ENCODE measurements around the gene FAF2. TPM values are rescaled to one million over a fixed set of nuclear protein-coding genes. Genes with fewer than 3 reads are reported as not detected.
"Not testable (repeated sequence)": the region's sequence is repeated elsewhere in the genome, so short reads cannot be mapped to it uniquely, and the experiment has no call there.

FAF2 gene
- total and polyA plus RNA-seq, 7 experiments from 2014 or later, result 11.8 to 43.2 (median 30.9) TPM

- H3K27me3 ChIP-seq (ENCODE audit: control insufficient read depth in 2 of 2, insufficient read depth in 2 of 2, low read length in 2 of 2), result no peaks in the 10 kb centered on the region
- intact Hi-C loops (cut with micrococcal nuclease), result no loop called here
- Mint-ChIP-seq H3K9me3 (peaks cover 0 to 2% (median 0%) of the 10 kb centered on the region in 11 donors), H3K27me3 (peaks cover 0 to 12% (median 0%) of the 10 kb centered on the region in 5 donors), H3K36me3 (peaks cover 0 to 3% (median 0%) of the 10 kb centered on the region in 5 donors), H3K4me1 (peaks cover 7 to 13% (median 9%) of the 10 kb centered on the region in 7 donors), H3K27ac (no peak overlapping the region), H3K4me3 (no peak overlapping the region)
- ChIA-PET POLR2A (interaction anchor here (0.9 kb wide), 1 partner anchor 9 kb away, joined by 3 read pairs; the partner anchor contains the start of gene FAF2), CTCF (interaction anchor here (0.7 kb wide), 1 partner anchor 92 kb away, joined by 7 read pairs; no protein-coding TSS in a partner anchor)
- no peak for DNase-seq
- no peaks in the 10 kb centered on the region for H3K9me3 ChIP-seq (ENCODE audit: control insufficient read depth in 2 of 3, low read length in 3 of 3)
- ATAC-seq, result no peak
- H3K36me3 ChIP-seq (ENCODE audit: control insufficient read depth in 2 of 3, insufficient read depth in 3 of 3, low read length in 3 of 3), result no peaks in the 10 kb centered on the region
- no peak overlapping the region for H3K4me3 ChIP-seq (ENCODE audit: low read length)
- no peak overlapping the region for H3K27ac ChIP-seq (ENCODE audit: low read depth, low read length)
- peaks cover 0 to 5% of the 10 kb centered on the region in 2 donors for H3K4me1 ChIP-seq (ENCODE audit: control insufficient read depth in 2 of 2, insufficient read depth in 2 of 2, low read length in 2 of 2)
Measured at GRCh38 chr5:176438959-176439757, 9.0 kb upstream of the FAF2 start.

GRCh38 chr5:176440927-176441706 is 7.1 kb upstream of the FAF2 start:
- ChIA-PET POLR2A (no interaction called here), CTCF (no interaction called here)
- Mint-ChIP-seq H3K27me3 (peaks cover 0 to 12% (median 0%) of the 10 kb centered on the region in 5 donors), H3K36me3 (peaks cover 0 to 3% (median 0%) of the 10 kb centered on the region in 5 donors), H3K4me1 (peaks cover 7 to 19% (median 9%) of the 10 kb centered on the region in 7 donors), H3K9me3 (peaks cover 0 to 2% (median 0%) of the 10 kb centered on the region in 11 donors), H3K27ac (peak overlapping the region in 1 of 9 donors; percentile 42), H3K4me3 (no peak overlapping the region)
- Histone ChIP-seq H3K4me1 (ENCODE audit: control insufficient read depth in 2 of 2, insufficient read depth in 2 of 2, low read length in 2 of 2) (peaks cover 0 to 5% of the 10 kb centered on the region in 2 donors), H3K9me3 (ENCODE audit: control insufficient read depth in 2 of 3, low read length in 3 of 3) (no peaks in the 10 kb centered on the region), H3K36me3 (ENCODE audit: control insufficient read depth in 2 of 3, insufficient read depth in 3 of 3, low read length in 3 of 3) (no peaks in the 10 kb centered on the region), H3K4me3 (ENCODE audit: low read length) (no peak overlapping the region), H3K27ac (ENCODE audit: low read depth, low read length) (no peak overlapping the region), H3K27me3 (ENCODE audit: control insufficient read depth in 2 of 2, insufficient read depth in 2 of 2, low read length in 2 of 2) (no peaks in the 10 kb centered on the region)
- intact Hi-C loops (cut with micrococcal nuclease), result loop anchor here in 1 of 2 donors (10.0 kb wide), 1 partner anchor 916 kb away; no protein-coding TSS in a partner anchor
- DNase-seq, result no peak
- ATAC-seq, result no peak

DNA sequence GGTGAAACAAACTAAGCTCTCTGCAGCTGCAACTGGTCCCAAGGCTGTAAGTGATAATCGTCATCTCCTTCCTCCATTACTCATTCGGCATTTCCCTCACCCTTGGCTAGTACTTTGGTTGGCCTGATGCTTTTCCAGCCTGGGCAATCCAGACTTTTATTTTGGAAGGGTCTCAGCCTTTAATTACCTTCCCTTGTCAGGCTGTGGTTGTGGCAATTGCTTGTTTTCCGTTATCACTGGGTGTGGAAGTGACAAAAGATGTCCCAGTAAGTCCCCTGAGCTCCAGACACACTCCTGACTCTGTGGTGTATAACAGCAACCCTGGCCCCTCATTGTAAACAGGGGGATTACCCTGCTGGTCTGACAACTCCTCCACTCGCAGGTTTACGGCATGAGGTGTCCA is 6.3 kb upstream of the FAF2 start:
- CTCF ChIA-PET, result interaction anchor here (0.7 kb wide), 1 partner anchor 35 kb away, joined by 3 read pairs; no protein-coding TSS in a partner anchor
- DNase-seq (no peak), ATAC-seq (no peak)
- H3K4me1 ChIP-seq (ENCODE audit: control insufficient read depth in 2 of 2, insufficient read depth in 2 of 2, low read length in 2 of 2), result peaks cover 2% of the 10 kb centered on the region in 2 donors
- intact Hi-C loops (cut with micrococcal nuclease), result loop anchor here in 1 of 2 donors (10.0 kb wide), 1 partner anchor 917 kb away; no protein-coding TSS in a partner anchor
- H3K27me3 Mint-ChIP-seq, result peaks cover 0 to 12% (median 0%) of the 10 kb centered on the region in 5 donors
- peaks cover 6 to 18% (median 7%) of the 10 kb centered on the region in 7 donors for H3K4me1 Mint-ChIP-seq
- H3K4me3 Mint-ChIP-seq, result no peak overlapping the region
- H3K9me3 Mint-ChIP-seq, result peaks cover 0 to 2% (median 0%) of the 10 kb centered on the region in 11 donors
- H3K27ac Mint-ChIP-seq, result no peak overlapping the region
- no peaks in the 10 kb centered on the region for H3K36me3 ChIP-seq (ENCODE audit: control insufficient read depth in 2 of 3, insufficient read depth in 3 of 3, low read length in 3 of 3)
- H3K36me3 Mint-ChIP-seq, result peaks cover 0 to 3% (median 0%) of the 10 kb centered on the region in 5 donors
- H3K4me3 ChIP-seq (ENCODE audit: low read length), result no peak overlapping the region
- POLR2A ChIA-PET, result no interaction called here
- no peak overlapping the region for H3K27ac ChIP-seq (ENCODE audit: low read depth, low read length)
- H3K27me3 ChIP-seq (ENCODE audit: control insufficient read depth in 2 of 2, insufficient read depth in 2 of 2, low read length in 2 of 2), result no peaks in the 10 kb centered on the region
- no peaks in the 10 kb centered on the region for H3K9me3 ChIP-seq (ENCODE audit: control insufficient read depth in 2 of 3, low read length in 3 of 3)

DNA sequence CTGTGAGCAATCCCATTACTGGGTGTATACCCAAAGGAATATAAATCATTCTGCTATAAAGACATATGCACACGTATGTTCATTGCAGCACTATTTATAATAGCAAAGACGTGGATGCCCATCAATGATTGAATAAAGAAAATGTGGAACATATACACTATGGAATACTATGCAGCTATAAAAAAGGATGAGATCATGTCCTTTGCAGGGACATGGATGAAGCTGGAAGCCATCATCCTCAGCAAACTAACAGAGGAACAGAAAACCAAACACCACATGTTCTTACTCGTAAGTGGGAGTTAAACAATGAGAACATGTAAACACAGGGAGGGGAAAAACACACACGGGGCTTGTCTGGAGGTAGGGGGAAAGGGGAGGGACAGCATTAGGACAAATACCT is 5.3 kb upstream of the FAF2 start:
- H3K36me3 Mint-ChIP-seq; H3K4me3 Mint-ChIP-seq; ATAC-seq; H3K27ac ChIP-seq (ENCODE audit: low read depth, low read length); H3K27me3 ChIP-seq (ENCODE audit: control insufficient read depth in 2 of 2, insufficient read depth in 2 of 2, low read length in 2 of 2); H3K4me3 ChIP-seq (ENCODE audit: low read length); DNase-seq; H3K4me1 ChIP-seq (ENCODE audit: control insufficient read depth in 2 of 2, insufficient read depth in 2 of 2, low read length in 2 of 2); H3K36me3 ChIP-seq (ENCODE audit: control insufficient read depth in 2 of 3, insufficient read depth in 3 of 3, low read length in 3 of 3); H3K27ac Mint-ChIP-seq; H3K9me3 ChIP-seq (ENCODE audit: control insufficient read depth in 2 of 3, low read length in 3 of 3); CTCF ChIA-PET; H3K9me3 Mint-ChIP-seq; POLR2A ChIA-PET: not testable (repeated sequence)
- intact Hi-C loops (cut with micrococcal nuclease), result loop anchor here in 1 of 2 donors (10.0 kb wide), 1 partner anchor 918 kb away; no protein-coding TSS in a partner anchor
- peaks cover 5 to 18% (median 8%) of the 10 kb centered on the region in 7 donors for H3K4me1 Mint-ChIP-seq
- H3K27me3 Mint-ChIP-seq, result peaks cover 0 to 12% (median 0%) of the 10 kb centered on the region in 5 donors

- intact Hi-C loops (cut with micrococcal nuclease), result loop anchor here (5.0 to 10.0 kb wide), 3 partner anchors 43 to 920 kb away; partner anchors contain the start of genes PRELID1 (in 1 of the 2) and RAB24 (in 1 of the 2)
- Mint-ChIP-seq H3K4me3 (no peak overlapping the region), H3K9me3 (peaks cover 0 to 5% (median 0%) of the 10 kb centered on the region in 11 donors), H3K27ac (no peak overlapping the region), H3K27me3 (peaks cover 0 to 17% (median 0%) of the 10 kb centered on the region in 5 donors), H3K4me1 (peaks cover 9 to 29% (median 18%) of the 10 kb centered on the region in 7 donors), H3K36me3 (peaks cover 0 to 7% (median 0%) of the 10 kb centered on the region in 5 donors)
- H3K27ac ChIP-seq (ENCODE audit: low read depth, low read length), result no peak overlapping the region
- ATAC-seq (no peak), DNase-seq (no peak)
- POLR2A ChIA-PET, result interaction anchor here (0.7 kb wide), 2 partner anchors 13 to 921 kb away, joined by 3 read pairs; no protein-coding TSS in a partner anchor
- peaks cover 15 to 16% of the 10 kb centered on the region in 2 donors for H3K4me1 ChIP-seq (ENCODE audit: control insufficient read depth in 2 of 2, insufficient read depth in 2 of 2, low read length in 2 of 2)
- H3K4me3 ChIP-seq (ENCODE audit: low read length), result no peak overlapping the region
- no peaks in the 10 kb centered on the region for H3K27me3 ChIP-seq (ENCODE audit: control insufficient read depth in 2 of 2, insufficient read depth in 2 of 2, low read length in 2 of 2)
- peaks cover 0 to 5% (median 0%) of the 10 kb centered on the region in 3 experiments for H3K36me3 ChIP-seq (ENCODE audit: control insufficient read depth in 2 of 3, insufficient read depth in 3 of 3, low read length in 3 of 3)
- CTCF ChIA-PET, result interaction anchor here (0.7 kb wide), 1 partner anchor 749 kb away, joined by 3 read pairs; no protein-coding TSS in a partner anchor
- H3K9me3 ChIP-seq (ENCODE audit: control insufficient read depth in 2 of 3, low read length in 3 of 3), result no peaks in the 10 kb centered on the region
Measured at GRCh38 chr5:176444742-176445141, 3.4 kb upstream of the FAF2 start.

Data from naive thymus-derived CD4-positive, alpha-beta T cell (primary cell).